Embryonic facial prominence (tissue), 1 donor: ENCODE data around the gene PYROXD2.
"Not testable (repeated sequence)": the region's sequence is repeated elsewhere in the genome, so short reads cannot be mapped to it uniquely, and the experiment has no call there.

Source experiments
- DNase-seq: peaks from one replicate; pipeline ENCODE4 v3.0.0-alpha.2; 2016; ENCODE audit errors: extremely low spot score

Gene PYROXD2

DNA sequence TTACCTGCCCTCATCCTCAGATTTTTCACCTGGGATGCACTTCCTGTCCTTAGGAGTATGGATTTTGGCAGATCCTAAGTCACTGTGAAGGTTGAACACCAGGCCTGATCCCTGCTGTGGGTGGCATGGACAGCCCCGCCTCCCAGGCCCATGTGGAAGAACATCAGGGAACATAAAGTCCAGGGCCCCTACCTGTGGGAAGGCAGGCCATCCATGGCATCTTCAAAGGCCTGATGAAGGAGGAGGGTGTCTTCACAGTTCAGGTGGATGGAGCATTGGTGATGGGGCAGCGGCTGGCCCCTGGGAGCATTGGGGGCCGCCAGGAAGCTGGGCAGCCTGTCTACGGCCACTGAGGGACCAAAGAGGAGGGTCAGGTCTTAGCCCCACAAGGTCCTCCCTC is 24.6 kb downstream of the PYROXD2 start:
- DNase-seq, result no peak

DNA sequence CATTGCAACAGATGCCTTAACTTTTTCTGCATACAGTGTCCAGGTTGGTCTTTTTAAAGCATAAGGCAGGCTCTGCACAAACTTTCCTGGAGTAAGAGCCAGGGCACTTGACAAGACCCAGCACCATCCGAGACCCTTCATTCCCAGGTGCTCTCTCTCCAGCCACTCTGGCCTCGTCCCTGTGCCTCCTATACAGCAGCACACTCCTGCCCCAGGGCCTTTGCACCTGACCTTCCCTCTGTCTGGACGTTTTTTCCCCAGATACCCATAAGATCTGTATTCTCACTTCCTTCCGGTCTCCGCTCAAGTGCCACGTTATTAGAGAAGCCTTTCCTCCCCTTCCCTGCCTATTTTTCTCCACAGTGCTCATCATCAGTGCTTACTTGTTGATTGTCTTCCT is 25.6 kb downstream of the PYROXD2 start:
- no peak for DNase-seq

DNA sequence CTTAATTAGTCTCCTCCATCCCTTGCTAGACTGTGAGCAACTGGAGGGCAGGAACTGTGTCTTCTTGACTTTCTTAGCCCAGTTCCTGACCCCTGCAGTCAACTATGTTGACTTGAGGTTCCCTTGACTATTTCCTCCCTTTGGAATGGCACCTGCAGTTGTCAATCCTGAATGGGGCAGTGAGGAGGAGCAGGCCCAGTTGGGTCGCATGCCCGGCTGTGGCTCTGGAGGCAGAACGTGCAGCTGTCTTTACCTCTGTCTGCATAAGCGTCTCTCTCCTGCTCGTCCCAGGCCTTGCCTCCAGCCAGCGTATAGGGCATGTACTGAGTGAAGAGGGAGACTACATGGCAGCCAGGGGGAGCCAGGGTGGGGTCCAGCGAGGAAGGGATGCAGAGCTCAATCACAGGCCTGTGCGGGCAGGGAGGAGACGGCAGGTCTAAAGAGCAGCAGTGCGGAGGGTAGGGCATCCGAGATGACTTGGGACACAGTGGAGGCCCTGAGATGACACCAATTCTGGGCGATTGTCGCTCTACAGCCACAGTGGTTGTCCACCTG is 26.8 kb downstream of the PYROXD2 start:
- no peak for DNase-seq

DNA sequence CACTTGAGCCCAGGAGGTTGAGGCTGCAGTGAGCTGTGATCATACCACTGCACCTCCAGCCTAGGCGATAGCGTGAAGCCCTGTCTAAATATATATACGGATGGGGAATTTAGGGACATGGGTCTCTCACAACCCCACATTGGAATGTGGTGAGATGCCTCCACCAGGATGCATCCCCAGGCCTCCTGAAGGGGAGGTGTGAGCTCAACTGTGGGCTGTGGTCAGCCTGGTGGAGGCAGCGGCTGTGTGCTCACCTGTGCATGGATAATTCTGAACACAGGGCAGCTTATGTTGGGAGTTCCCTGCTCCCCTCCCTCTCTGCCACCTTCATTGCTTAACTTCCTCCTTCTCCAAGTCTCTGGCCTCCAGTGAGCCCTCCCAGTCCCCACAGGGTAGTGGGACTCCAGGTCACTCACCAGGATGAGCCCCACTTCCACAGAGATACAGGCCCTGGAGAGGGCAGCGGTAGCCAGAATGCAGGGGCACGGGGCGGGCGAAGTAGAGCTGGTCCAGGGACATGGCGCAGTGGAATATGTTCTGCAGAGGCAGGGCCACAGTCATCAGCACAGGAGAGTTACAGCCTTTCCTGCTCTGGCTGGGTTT is 30.4 kb downstream of the PYROXD2 start:
- no peak for DNase-seq

DNA sequence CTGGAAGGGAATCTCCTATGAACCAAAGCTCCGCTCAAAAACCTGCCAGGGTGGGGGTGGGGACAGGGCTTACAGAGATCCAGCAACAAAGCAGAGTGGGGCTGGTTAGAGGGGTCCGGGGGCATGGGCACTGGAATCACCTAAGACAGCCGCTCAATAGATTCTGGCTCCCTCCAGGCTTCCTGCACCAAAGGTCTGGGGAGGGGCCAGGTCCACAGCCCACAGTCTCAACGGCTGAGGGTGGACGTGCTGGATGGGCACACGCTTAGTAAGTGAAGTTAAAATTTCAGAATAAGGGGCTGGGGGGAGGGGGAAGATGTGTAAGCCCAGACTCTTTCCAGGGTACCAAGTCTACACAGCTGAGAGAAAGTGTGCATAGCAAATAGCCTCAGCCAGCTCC is 31.1 kb downstream of the PYROXD2 start:
- no peak for DNase-seq

DNA sequence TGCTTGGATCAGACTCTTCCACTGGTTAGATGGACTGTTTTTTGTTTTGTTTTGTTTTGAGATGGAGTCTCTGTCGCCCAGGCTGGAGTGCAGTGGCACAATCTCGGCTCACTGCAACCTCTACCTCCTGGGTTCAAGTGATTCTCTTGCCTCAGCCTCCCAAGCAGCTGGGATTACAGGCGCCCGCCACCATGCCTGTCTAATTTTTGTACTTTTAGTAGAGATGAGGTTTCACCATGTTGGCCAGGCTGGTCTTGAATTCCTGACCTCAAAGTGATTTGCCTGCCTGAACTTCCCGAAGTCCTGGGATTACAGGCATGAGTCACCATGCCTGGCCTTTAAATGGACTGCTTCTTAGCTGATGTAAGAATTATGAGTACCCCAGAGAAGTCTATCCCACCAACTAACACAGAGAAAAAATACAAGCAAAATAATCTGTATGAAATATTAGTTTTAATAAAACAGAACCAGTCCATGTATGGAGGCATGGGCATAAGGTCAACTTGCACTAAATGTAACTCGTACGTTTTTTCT is 31.8 kb downstream of the PYROXD2 start:
- not testable (repeated sequence) for DNase-seq

DNA sequence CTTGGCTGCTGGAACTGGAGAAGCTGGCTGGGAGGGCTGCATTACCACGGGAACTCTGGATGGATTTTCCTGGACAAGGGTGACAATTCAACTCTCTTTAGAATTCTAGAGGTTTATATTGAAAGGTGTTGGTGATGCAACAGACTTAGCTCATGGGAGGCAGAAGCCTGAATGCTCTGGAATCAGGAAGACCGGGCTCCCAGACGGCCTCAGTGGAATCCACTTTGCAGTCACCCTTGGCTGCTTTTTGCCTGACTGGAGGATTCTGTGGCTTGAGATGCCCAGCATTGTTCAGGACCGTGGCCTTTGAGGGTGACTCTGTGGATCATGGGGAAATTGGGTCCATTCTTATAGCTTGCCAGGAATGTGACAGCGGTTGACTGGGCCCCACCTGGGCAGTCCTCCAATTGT is 32.3 kb downstream of the PYROXD2 start:
- no peak for DNase-seq

DNA sequence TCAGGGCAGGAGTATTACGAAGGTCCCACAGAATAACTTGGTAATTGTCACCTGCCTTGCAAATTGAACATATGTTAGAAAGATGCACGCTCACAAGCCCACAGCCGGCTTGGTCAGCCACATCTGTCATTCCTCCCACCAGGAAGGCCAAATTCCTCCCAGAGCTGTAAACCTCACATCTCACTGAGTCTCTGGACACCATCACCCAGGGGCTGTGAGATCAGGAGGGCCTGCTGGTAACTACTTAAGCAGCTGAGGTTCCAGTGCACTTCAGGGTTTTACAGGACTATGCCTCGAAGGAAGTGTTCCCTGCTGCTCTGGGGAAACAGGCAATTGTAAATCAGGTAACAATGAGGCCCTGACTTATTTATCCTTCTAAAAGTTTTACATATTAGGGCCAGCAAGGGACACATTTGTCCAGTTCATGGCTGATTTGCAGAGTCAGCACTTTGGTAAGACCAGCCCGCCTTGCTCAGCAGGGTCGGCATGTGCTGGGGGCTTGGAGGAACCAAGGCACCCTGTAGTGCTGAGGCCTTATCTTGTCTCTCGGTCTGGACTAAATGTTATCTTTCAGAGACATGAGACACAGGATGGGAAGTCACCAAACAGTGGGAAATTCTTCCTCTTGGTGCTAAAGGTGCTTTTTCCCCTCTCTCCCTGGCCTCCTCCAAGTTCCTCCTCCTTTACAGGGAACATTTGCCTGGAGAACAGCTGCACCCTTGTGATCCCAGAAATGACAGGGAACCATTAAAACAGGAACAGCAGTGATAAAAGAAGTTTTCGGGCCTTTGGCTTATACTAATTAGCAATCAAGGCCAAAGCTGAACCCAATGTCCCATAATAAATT is 34.3 kb downstream of the PYROXD2 start:
- no peak for DNase-seq

DNA sequence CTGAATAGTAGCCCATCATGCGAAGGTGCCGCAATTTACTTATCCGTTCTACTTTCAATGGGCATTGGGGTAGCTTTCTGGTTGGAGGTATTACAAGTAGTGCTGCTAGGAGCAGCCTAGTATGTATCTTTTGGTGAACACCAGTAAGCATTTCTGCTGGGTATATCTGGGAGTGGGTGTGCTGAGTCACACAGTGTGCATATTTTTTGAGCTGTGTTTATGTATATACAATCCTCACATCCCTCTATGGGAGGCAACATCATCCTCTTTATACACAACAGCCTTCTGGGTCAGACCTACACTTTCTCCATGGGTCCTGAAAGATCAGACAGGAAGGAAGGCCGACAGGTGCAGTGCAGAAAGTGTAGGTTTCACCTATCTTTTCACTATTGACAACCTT is 36.3 kb downstream of the PYROXD2 start:
- DNase-seq, result no peak

DNA sequence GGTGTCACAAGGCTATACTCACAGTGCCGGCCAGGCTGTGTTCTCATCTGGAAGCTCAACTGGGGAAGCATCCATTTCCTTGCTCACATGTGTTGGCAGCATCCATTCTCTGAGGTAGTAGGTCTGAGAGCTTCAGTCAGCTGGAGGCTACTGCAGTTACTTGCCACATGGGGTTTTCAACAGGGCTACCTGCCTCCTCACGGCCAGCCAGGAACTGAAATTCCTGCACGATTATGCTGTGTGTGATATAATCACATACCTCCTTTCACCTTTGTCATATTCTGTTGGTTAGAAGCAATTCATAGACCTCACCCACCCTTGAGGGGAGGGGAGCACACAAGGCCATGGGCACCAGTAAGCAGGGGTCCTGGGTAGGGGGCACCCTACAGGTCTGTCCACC is 37.4 kb downstream of the PYROXD2 start:
- no peak for DNase-seq

DNA sequence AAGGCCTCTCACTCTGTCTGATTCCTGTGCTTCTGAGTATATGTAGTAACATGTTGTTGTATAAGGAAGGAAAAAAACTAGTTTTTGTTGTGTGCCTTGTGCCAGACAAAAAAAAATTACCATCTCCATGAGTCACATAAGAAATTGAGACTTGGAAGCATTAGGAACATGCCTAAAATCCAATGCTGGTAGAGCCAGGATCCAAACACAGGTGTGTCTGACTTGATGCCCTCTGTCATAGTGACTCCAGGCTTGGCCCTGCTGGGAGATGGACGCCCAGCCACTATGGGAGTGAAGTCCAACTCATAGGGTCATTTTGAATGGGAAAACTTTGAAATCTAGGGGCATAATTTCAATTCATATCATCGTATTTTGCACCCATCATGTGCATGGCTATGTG is 38.0 kb downstream of the PYROXD2 start:
- DNase-seq, result no peak

DNA sequence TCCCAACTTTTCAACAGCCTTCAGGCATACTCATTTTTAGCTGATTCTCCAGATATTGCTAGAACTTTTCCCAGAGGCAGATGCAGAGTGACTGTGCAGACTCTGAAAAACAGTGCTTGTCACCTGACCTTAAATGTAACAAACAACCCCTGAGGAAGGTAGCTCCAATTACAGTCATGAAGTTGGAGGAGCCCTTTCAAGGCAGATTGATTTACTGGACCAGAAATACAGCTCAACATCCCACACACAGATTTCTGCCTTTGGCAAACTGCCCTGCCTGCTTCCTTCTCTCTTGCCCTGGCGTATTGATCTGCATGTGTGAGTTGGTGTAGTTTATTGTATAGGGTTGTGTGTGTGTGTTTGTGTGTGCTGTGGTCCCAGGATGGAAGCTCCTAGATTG is 38.5 kb downstream of the PYROXD2 start:
- DNase-seq, result no peak

DNA sequence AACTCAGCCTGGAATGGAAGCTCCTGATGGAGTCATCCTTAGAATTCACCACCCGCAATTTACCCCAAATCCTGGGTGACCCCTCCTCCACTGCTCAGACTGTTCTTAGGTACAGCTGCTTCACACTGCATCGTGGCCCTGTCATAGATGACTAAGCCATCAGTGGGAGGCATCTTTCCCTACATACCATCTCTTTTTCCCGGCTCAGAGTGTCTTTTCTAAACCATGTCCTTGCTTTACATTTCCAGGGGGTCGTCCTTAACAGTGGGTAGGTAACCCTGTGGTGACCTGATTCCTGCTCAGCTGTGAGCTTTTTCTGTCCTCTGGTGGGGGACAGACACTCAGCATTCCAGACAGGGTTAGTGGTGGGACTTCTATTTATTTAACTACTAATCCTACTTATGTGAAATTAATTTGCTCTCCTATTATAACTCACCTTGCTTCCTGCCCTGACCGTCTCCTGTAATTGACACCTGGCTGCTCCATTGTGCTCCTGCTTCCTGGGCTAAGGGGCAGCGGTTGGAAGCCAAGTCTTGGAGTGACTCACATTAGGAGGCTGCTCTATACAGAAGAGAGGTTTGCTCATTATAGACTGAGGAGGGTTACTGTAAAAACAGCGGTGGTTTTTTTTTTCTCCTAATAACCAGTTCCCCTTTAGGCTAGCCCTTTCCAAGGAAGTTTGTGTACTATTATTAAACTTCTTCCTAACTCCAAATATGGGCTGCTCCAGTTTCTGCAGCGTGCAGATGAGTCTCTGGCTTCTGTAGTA is 40.6 kb downstream of the PYROXD2 start:
- no peak for DNase-seq

DNA sequence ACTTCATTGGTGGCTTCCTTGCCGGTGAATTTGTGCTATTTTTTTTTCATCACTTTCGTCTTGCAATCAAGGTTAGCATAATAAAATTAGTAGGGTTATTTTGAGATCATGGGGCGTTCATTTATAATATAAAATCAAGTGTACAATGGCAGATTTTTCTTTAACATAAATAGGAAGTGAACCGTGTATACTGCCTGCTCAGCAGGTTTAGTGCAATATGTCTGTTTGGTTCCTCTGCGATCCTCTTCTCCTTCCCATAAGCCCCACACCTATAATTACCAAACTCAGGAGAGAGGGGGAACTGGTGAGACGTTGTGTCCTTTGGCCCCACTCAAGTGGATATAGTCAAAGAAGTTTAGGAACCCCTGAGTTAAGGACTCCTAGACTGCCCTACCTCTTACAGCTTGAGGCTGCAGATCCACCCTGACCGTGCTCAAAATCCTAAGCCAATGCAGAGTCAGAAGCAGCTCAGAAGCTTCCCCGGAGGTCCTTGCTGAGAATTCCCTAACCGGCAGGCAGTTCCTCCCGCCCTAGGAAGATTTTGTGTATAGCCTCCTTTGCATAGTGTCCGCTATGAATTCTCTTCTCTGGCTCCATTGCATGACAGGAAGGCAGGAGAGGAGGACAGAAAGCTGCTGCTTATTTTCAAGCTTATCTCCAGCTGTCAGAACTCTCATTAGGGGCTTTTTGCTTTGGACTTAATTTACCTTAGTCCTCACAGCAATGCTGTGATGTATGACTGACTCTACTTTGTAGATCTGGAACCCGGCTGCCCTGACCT is 41.5 kb downstream of the PYROXD2 start:
- DNase-seq, result no peak

DNA sequence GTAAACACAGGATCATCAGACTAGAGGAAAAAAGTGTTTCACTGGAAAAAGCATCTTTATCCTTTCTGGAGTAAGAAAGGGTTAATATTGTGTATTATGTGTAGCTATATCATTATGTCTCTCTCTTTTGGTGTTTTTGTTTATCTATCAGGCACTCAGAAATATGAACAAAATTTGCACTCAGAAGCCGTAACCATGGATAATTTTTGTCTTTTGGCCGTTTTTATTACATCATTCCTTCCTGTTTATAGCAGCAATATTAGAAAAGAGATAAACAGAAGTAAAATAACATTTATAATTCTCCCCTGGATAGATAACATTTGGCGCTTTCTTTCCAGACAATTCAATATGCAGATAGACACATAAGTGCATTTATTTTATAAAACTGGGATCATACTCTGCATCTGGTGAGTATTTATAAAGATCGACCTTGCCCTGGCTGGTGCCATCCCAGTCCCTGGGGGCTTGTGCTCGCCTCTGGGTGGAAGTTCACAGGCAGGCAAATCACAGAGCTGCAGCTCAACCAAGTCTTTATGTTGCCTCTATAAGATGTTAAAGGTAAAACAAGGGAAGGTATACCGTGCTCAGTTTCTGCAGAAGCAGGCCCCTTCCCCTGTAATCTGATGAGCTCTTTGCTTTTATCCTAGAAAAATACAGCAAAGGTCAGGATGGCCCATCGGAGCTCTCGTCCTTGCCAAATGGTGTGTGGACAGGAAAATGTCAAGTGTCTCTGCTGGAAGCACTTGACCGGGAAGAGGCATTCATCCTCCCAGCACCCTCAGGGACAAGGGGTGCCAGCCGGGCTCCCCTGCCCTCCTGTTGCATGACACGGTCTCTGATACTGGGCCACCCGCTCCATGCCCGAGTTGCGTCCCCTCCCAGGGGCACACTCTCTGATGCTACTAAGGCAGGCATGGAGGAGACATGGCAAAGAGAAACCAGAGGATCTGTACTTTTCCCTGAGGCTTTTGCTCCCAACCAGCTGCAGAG is 43.9 kb downstream of the PYROXD2 start:
- DNase-seq, result no peak

DNA sequence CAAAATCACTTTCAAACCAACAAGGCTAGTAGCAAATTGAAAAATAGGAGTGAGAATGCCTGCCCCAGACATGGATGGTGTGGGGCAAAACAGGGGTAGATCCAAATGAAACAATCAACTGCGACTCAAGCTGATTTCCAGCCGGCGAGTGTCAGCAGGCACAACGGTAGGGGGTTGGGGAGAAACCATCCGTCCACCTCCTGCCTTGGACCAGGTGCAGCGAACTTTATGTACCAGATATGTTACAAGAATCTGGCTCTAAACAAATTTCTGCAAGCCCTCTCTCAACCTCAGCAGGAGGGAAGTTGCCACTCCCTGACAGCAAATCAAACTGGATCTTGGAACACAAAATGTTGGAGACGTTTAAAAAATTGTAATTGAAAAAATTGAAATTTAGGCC is 45.2 kb downstream of the PYROXD2 start:
- no peak for DNase-seq

DNA sequence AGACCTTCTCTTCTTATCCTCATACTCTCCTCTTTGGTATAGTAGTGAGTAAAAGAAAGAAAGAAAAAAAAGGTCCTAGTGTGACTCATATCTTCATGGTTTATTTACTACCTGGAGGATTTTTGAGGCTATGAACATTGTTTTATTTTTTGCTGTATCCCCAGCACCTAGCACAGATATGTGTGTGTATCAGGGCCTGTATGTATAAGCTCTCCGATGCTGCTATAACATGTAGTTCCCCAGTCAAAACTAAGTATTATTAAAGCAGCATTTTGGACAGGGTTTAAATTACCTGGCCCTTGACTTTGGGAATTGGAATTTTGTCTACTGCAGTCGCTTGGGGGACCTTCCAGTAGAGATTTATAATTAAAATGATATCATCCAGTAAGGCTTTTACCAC is 46.3 kb downstream of the PYROXD2 start:
- no peak for DNase-seq

DNA sequence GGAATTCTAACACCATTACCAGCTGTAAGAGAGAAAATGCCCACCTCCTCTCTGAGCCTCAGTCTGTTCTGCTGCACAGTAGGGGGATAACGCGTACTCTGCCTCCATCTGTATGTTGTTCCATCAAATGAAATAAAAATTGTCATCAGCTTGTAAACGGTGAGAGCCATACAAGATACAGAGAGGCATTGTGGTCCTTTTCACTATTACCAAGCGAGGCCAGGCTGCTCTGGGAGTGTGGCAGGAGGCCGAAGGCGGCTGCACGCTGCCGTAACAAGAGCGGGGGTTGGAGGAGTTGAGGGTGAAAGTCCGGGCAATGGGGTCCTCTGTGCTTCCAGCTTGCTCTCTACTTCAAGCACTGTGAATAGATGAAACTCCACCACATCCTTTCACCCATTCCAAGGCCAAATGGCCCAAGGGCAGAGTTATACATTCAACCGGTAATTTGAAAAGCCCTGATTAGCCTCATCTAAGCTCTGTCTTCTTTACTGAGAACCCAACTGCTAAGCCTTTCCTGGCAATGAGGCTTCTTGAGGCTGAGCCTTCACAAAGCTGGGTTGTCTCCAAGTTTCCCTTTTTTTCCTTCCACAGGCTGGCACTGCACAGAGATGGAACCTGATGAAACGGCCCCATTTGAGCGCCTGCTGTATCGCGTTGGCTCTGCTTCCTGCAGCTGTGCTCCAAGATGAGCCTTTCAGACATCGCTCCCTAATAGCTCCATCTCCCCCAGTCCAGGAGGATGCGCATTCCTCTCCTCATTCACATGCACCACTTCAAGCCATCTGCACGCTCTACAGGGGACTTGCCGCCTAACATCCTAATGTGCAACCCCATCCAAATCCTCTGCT is 47.2 kb downstream of the PYROXD2 start:
- no peak for DNase-seq

DNA sequence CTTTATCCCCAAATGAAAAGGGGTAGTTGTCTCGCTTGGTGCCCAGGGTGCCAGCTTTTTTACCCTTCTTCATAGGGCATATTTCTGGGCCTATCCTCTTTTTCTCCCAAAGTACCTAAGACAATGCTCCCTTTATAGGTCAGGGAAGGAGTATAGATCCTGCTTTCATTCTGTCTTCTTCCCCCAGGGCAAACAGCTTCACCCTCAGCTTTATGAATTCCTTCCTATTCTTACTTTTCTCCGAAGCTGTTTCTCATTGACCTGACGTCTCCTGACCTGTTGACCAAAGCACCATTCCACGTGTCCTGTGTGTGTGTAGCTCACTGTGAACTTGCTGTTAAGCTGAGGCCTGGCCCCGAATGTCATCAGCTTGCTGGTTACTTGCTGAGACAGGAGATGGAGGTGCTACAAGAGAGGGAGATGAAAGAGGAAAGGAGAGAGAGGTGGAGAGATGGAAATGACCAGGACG is 48.9 kb downstream of the PYROXD2 start:
- no peak for DNase-seq
